AG09309 (cell line): ENCODE data around the gene HAAO.

Experiments
- DNase-seq: peaks from one replicate; pipeline ENCODE4 v3.0.0-alpha.2; 2010; ENCODE audit warnings: low read depth
- H3K4me3 ChIP-seq: 2 replicates; pipeline ENCODE4 v1.5.1; 2011; ENCODE audit warnings: mild to moderate bottlenecking, low read depth, low read length, moderate library complexity; ENCODE audit not compliant: control insufficient read depth
- TF ChIP-seq, protein P1 (sequence below): IDR thresholded peaks from 2 replicates; pipeline ENCODE4 v1.5.1; 2011; ENCODE audit warnings: mild to moderate bottlenecking, low read depth, low read length, inconsistent platforms; ENCODE audit not compliant: insufficient read depth, control insufficient read depth; ENCODE audit errors: missing control alignments

HAAO gene

DNA sequence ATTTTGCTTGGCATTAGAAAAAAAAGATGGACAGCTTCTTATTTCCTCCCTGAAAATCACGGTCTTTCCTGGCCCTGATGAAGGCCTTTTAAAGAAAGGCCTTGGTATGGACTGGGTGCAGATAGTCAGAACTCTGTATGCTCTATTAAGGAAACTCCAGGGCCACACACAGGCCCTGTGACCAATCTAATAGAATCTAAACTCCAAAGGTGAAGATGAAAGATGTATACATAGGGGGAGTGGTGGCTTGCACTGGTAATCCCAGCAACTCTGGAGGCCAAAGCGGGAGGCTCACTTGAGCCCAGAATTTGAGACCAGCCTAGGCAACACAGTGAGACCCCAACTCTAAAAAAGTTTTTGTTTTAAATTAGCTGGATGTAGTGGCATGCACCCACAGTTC, 65.7 kb downstream of the HAAO start:
- no peak overlapping the region for H3K4me3 ChIP-seq
- TF ChIP-seq, protein P1, sequence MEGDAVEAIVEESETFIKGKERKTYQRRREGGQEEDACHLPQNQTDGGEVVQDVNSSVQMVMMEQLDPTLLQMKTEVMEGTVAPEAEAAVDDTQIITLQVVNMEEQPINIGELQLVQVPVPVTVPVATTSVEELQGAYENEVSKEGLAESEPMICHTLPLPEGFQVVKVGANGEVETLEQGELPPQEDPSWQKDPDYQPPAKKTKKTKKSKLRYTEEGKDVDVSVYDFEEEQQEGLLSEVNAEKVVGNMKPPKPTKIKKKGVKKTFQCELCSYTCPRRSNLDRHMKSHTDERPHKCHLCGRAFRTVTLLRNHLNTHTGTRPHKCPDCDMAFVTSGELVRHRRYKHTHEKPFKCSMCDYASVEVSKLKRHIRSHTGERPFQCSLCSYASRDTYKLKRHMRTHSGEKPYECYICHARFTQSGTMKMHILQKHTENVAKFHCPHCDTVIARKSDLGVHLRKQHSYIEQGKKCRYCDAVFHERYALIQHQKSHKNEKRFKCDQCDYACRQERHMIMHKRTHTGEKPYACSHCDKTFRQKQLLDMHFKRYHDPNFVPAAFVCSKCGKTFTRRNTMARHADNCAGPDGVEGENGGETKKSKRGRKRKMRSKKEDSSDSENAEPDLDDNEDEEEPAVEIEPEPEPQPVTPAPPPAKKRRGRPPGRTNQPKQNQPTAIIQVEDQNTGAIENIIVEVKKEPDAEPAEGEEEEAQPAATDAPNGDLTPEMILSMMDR: no peak
- no peak for DNase-seq

DNA sequence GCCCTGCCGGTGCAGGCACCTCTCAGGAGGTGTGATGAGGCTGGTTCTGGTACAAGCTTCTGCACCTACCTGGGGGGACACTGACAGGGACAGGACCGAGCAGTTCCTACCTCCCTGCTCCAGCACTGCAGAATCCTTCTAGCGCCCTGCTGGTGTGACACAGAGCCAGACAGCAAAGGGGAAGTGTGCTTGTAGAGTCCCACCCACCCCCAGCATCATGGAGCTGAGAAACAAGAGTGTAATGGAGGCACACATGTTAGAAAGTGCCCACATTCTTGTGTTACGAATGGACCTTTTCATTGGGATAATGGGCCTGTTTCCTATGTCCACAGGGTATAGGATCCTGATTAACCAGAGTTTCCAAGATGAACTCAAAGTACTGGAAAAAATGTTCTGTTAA, 66.7 kb downstream of the HAAO start:
- TF ChIP-seq, protein P1: no peak
- H3K4me3 ChIP-seq: no peak overlapping the region
- no peak for DNase-seq

DNA sequence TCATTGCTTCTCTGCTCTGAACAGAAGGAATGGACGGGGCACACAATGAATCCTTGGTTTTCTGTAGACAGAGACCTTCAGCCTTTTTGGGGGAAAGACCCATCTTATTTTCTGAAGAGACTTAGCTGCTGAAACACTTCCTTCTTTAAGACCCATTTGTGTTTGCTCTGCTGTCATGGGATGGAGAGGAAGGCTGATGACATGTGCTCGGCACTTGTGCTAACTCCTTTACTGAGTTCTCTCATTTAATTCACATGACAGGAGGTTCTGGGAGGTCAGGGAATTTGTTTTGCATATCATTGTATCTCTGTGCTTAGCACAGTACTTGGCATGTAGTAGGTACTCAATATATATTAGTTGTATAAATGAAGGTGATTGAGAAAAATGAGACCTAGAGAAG, 67.5 kb downstream of the HAAO start:
- no peak overlapping the region for H3K4me3 ChIP-seq
- TF ChIP-seq, protein P1: no peak
- no peak for DNase-seq

DNA sequence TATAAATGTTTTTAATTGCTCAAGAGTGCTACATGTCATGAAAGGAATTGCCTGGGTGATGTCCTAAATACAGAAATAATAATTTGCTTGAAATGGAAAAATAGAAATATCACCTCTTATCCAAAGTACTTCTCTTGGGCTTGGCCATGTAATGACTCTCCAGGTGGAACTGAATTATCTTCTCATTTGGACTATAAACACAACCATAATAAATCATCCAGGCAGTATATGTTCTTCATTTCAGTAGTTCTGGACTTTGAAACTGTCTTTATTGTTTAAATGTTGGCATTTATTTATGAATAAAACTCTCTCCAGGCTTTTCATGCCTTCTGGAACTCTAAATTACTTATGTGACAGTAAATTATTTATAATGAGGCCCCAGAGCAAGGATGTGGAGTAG, 68.9 kb downstream of the HAAO start:
- no peak overlapping the region for H3K4me3 ChIP-seq
- no peak for DNase-seq
- TF ChIP-seq, protein P1: no peak

DNA sequence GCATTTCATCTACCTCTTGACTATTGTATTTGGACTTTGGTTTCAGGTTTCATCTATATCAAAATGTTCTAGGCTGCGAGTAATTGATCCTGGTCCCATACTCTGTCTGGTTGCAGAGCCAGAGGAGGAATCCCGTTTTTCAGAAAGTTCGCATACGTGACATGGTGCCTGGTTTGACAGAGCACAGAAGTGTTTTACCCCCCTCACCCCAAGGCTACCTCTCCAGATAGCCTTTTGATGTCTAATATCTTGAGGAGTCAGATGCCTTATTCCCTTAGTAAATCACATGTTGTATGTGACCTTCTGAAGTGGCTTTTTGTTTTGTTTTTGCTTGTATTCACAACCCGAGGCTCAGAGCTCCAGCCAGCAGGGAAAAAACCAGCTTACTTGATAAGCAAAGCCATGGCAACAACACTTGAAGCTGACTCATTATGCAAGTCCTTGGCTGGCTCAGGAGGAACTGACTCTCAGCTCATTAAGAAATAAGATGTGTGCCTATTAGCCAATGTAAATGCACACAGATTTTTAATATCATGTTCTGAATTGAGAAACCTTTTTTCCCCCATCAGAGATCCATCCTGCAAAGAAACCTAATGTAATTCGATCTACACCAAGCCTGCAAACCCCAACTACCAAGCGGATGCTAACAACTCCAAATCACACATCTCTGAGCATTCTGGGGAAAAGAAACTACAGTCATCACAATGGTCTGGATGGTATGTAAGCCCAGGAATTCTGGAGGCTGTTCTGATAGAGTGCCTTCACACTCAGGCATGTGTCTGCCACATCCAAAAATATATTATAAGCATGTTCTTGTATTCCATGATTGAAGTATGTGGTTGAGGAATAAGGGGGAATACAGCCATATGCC, 69.8 kb downstream of the HAAO start:
- TF ChIP-seq, protein P1: no peak
- H3K4me3 ChIP-seq: no peak overlapping the region
- peak; percentile 79 for DNase-seq

DNA sequence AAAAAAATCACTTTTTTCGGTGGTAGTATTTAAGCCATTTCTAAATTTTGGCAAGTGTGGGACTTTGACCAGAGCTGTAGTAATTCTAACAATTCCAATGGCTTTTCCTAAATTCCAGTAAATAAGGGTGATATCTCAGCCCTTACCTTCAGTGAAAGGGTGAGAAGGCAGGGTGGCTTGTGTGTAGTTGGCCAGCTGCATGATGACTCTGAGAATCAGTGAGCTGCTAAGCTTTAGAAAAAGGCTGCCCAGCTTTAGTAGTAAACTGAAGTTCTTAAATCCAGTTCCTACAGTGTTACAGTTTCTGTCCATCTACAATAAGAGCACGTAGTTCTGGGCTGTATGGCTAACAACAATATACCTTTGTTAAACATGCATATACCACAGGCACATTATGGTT, 70.5 kb downstream of the HAAO start:
- H3K4me3 ChIP-seq: no peak overlapping the region
- TF ChIP-seq, protein P1: no peak
- DNase-seq: no peak
